Activated naive CD4-positive, alpha-beta T cell treated with Interleukin-2 at 50 U/mL for 16 hours (primary cell): ENCODE measurements around the gene SAMD4B.
"Not testable (repeated sequence)": the region's sequence is repeated elsewhere in the genome, so short reads cannot be mapped to it uniquely, and the experiment has no call there.

Source experiments
- DNase-seq: peaks from one replicate; pipeline ENCODE4 v3.0.0-alpha.2; 2020

Gene SAMD4B

DNA sequence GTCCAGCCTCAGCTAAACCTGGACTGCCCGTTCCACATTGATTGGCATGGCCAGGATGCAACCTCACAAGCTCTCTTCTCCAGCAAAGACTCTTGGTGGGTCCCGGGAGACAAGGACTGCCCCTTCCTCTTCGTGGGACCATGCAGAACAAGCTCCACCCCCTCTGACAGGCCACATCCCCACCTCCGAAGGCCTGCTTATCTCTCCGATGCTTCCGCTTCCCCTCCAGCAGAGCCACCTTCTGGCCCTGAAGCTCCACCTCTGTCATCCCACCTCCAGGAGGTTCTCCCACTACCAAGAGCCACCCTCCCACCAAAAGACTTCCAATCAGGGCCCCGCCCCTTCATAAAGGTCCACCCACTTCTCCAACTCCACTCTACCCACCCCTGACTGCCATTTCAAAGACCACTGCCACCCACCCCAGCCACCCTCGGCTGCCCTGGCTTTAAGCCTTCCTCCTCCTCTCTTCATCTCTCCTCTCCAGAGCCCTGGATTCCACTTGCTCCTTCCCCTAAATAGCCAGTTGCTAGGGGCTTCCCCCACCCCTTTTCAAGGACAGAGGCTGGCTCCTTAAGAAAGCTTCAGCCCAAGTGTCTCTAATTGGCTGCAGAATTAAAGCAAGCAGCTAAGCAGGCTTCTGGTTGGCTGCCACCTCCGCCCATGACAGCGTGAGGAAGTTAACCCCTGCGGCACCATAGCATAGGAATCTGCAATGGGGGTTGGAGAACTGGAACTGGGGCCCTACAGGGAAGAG, 31.5 kb upstream of the SAMD4B start:
- DNase-seq, result no peak

DNA sequence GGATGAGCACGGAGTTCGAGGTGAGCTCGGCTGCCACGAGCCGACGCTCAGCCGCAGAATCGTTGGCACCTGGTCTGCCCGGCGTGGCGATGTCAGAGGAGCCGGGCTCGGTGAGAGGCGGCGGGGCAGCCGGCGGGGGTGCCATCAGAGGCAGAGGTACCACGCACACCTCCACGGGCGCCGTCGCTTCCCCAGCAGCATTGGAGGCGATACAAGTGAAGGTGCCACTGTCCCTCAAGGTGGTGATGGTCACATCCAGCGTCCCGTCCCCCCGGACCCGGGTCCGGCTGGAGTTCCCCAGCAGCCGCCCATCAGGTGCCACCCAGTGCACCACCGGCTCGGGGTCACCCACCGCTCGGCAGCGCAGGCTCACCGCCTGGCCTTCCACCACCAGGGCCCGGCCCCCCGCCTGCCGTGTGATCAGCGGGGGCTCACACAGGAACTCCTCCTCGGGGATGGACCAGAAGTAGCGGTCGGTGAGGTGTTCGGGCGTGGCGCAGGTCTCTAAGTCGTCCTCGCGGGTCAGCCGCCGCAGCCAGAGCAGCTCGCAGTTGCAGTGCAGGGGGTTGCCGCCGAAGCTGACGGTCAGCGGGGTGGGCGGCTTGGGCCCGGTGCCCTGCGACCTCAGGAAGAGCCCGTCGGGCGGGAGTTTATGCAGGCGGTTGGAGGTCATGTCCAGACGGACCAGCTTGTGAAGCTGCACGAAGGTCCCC, 28.0 kb upstream of the SAMD4B start:
- DNase-seq, result no peak

DNA sequence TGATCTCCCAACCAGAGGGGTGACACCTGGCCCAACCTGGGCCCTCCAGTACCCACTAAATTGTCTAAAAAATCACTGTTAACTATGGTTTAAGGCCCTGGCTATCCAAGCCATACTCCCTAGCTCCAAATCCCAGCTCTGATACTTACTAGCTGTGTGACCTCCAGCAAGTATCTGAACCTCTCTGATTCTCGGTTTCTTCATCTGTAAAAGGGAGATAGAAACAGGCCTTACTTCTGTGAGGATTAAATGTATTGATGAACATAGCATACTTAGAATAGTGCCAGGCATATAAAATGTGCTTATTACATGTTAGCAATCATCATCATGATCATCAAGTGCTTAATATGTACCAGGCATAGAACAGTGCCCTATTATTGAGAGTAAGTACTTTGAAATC, 26.3 kb upstream of the SAMD4B start:
- no peak for DNase-seq

DNA sequence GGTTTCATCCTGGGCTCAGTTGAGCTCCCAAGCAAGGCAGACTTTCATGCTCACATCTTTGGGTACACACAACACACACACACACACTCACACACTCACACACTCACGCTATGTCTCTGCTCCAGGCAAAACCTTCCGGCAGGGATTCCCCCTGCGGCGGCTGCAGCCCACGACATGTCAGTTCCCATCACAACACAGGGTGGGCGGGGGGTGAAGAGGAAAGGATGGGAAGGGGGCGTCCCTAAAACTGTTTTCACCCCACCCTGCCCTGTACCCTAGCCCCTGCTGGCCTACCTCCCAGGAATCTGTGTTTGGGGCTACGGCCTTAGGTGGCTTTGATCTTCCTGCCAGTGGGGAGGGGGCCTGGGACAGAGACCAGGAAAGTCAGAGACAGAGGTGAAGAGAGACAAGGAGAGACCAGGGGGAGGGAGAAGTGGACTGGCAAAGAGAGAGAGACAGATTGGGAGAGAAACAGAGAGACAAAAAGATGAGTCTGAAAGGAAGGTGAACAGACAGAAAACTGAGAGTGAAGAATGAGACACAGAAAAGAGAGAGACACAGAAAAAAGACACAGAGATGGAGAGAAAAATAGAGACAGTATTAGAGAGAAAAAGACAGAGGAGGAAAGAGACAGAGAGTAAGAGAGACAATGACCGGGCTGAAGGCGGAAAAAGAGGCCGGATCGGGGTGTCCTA, 25.4 kb upstream of the SAMD4B start:
- DNase-seq, result no peak

DNA sequence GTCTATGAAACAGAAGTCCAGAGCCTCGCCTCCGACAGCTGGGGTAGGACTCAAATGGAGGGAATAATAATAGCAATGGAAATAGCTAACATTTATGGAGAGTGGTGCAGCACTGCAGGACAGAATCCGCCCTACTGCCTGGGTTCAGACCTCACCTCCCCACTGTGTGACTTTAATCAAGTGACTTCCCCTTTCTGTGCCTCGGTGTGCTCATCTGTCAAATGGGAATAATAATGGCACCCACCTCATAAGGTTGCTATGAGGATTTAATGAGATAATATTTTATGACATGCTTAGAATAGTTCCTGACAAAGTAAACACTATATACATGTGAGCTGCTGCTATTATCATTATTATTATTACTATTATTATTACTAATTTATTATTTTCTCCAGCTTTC, 24.7 kb upstream of the SAMD4B start:
- DNase-seq, result no peak

DNA sequence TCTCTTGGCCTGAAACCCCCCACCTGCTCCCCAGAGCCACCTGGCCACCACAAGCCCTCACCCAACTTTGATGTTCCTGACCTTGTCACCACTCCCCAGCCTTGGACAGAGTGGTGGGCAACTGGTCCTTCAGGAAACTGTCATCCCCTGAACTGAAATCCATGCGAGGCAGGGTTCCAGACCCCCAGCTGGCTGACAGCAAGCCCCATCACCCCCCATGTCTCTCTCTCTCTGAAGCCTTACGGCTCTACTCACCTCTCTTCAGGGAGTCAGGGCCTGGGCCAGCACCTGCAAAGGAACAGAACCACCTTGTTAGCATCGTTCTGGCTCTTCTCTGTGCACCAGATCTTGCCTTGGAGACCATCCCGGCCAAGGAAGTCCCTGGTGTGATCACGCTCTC, 24.1 kb upstream of the SAMD4B start:
- DNase-seq, result no peak

DNA sequence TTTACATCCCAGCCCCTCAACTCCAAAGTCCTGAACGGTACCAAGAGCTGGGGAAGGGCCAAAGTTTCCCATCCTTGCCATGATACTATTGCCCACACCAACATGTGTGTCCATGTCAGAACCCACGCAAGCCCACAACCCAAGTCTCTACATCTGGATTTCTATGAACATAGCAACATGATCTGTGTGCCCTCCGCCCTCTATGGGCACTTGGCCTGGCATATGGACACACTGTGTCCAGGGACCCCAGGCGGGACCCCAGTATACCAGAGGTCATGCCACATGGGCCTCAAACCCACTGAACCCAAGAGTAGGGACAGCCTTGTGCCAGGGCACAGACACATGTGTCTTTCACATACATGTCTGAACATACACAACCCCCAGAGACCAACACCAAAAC, 23.5 kb upstream of the SAMD4B start:
- no peak for DNase-seq

DNA sequence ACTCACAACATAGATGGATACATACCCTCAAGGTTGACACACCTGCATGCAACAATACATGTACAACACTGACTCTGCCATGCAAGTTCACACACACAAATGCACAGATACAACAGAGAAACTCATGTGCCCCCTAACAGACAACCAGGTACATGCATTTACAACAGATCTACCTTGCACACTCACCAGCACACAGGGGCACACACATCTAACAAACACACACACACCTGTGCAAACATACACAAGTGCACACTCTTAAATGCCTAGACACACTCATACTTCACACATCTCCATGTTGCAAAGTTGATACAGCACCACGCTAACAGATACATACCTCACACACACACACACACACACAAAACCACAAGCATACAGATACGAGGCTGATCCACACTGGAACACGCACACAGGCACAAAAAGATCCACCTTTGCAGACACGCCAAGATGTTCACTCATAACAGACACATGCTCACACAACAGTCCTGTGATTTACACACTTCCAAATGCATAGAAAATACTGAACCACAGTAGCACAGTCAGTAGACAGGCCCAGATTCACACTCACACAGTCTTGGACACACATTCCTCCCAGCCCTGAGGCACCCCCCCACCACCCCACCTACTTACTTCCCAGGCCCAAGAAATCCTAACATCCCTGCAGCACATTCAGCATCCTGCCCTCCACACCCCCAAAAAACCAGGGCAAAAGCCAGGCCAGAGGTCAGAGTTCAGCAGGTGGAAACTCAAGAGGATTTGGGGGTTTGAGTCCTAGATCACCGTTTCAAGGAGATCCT, 22.9 kb upstream of the SAMD4B start:
- no peak for DNase-seq

DNA sequence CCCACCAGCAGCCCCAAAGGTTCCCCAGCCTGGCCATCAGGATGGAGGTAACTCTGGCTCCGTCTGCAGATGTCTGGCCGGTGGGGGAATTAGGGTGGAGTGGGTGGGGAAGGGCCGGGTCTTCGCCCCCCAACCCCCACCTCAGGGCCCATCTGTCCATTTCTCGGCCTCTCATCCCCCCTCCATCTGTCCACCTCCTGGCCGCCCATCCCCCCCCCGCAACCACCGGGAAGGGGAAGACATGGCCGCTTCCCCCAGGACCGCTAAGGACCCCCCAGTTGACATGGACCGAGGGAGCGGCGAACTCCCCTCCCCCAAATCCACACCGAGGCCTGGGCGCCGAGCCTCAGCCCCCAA, 22.4 kb upstream of the SAMD4B start:
- DNase-seq, result no peak

DNA sequence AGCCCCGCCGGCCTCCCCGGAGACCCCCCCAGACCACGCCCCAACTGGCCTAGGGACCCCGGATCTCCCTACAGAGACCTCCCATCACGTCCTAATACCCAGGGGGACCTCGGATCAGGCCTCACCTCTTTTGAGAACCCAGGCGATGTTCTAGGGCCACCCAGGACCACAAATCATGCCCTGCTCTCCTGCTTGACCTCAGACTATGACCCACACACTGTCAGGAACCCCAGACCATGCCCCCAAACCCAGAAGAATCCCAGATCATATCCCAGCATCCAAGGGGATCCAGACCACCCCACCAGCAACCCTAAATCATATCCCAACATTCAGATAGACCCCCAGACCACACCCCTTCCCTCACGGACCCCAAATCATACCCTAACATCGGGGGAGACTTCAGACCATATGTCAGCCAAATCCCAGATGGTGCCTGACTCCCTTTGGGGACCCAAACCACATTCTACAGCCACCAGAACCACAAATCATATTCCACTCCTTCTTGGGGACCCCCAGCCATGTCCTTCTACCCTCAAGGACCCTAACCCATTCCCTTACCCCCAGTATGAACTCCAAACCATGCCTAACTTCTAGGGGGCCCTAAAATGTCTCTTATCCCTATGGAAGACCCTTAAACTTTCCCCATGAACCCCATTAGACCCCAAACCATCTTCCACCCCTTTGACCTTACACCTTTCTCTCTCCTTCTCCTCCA, 20.9 kb upstream of the SAMD4B start:
- no peak for DNase-seq

DNA sequence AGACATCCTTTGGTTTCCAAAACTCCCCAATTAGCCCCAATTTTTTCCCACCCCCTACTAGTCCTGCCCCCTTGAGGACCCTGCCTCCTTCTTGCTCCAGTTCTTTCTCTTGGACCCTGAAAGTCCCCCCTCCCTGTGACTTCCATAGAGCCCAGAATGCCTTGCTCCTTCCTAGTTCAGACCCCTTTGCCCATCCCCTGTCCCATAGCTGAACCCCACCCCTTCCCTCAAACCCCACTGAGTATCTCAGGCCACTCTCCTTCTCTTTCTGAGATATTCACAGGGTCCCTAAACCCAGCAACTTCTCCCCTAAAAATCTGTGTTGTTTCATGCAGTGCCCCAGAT, 20.4 kb upstream of the SAMD4B start:
- DNase-seq, result no peak

DNA sequence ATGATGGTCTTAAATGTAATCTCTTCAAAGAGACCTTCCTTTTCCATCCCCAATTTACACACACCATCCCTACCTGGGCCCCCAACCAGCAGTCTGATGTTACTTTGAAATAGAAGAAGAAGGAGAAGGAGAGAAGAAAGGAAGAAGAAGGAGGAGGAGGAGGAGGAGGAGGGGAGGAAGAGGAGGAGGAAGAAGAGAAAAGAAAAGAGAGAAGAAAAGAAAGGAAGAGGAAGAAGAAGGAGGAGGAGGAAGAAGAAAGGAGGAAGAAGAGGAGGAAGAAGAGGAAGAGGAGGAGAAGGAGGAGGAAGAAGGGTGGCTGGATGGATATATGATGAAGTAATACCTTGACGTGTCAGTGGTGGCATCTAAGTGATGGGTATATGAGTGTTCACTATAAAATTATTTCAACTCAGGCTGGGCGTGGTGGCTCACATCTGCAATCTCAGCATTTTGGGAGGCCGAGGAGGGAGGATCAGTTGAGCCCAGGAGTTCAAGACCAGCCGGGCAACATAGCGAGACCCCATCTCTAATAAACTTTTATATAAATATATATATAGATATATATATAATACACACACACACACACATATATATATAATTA, 17.9 kb upstream of the SAMD4B start:
- DNase-seq, result no peak

DNA sequence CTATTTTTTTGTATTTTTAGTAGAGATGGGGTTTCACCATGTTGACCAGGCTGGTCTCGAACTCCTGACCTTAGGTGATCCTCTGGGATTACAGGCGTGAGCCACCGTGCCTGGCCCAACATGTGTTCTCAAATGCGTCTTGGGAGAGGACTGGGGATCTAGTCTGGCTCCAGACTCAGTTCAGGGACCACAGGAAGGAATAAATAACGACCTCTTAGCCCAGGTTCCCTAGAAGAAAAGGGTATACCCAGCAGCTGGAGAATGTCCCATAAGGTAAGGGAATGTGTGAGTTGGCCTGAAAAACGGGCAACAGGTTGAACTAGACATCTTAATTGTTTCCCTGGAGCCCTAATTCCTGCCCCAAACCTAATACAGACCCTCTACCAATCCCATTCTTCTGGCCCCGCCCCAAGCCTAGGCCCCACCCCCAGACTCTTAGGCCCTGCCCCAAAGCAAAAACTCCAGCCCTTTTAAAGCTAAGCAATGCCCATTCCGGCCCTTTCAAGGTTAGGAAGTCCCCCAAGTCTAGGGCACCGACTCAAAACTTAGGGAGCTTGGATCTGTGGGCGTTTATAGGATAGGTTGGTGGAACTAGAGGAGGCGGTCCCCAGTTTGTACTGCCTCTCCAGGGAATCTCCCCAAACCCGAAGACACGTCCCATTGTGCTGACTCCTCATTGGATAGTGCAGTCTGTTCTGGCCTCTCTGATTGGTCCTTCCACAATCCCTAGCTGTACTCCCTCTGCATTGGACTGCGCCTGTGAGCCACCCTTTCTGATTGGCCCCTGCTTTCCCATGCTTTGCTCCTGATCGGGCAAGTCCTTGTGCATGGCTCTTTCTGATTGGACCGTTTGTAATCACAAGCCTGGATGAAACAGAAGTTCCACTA, 16.2 kb upstream of the SAMD4B start:
- no peak for DNase-seq

DNA sequence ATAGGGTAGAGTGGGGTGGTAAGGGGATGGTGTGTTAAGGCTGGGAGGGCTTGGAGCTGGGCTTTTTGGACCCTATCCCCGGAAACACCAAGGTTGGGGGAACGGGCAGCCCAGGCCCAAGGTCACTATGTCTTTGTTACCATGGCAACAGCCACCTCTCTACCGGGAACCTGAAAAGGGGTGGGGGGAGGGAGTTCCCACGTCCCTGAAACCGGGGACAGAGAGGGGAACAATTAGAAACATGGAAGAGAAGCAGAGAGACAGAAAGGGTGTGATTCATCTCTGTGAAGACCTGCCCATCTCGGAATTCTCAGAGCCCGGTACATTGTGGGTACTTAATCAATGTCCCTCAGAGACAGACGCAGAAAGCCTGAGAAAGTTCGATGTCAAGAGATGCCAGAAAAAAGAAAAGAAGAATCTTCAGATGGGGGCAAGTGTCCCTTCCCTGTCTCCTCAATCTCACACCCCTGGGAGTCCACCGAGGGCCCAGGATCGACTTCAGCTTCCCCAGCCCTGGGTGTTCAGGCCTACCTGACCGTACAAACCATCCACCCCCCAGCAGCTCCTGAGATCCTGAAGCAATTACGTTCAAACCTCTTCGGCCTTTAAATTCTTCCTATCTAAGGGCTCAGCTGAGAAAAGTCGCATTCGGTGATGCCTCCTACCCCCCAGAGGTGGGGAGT, 14.7 kb upstream of the SAMD4B start:
- DNase-seq, result no peak

DNA sequence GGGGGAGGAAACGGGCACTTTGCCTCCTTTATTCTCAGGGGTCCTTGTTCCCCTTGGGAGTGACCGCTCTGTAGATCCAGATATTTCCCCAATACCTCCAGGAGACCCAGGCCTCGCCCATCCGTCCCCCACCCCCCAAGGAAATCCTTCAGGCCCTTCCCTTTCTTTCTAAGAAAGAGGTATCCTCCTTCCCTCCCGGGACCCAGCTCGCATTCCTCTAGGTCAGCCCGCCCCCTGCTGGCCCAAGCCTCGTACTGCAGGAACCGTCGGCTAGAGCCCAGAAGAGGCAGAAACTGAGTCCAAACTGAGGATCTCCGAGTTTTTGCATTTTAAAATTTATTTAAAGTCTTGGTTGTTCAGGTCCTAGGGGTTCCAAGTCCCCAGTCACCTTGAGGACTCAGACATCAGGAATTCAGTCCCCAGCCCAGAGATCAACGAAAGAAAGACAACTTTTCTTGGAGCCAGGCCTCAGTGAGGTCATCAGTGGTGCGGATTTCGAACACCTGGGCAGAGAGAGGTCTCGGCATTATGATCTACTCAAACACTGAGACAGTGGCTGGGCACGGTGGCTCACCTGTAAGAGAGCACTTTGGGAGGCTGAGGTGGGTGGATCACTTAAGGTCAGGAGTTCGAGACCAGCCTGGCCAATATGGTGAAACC, 14.0 kb upstream of the SAMD4B start:
- DNase-seq, result peak; percentile 85

DNA sequence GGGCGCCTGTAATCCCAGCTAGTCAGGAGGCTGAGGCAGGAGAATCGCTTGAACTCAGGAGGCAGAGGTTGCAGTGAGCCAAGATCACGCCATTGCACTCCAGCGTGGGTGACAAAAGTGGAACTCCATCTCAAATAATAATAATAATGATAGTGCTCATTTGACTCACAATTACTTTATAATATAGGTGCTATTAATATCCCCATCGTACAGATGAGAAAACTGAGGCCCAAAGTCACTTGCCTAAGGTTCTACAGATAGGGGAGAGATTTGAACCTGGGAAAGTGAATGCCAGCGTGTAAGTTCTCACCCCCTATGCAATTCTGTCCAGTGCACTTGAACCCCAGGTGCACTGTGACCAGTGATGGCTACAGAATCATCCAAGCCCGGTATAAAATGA, 12.3 kb upstream of the SAMD4B start:
- DNase-seq, result no peak

DNA sequence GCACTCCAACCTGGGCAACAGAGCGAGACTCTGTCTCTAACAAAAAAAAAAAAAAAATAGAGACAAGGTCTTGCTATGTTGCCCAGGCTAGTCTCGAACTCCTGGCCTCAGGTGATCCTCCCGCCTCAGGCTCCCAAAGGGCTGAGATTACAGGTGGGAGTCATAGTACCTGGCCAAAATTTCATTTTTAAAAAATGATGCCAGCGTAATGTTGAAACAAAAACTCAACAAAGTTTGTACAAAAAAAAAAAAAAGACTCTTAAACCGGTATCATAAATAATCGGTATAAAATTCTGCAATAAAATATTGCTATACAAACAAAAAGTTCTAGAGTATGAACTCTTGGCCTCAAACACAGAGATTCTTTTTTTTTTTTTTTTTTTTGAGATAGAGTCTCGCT, 9.9 kb upstream of the SAMD4B start:
- DNase-seq, result no peak

DNA sequence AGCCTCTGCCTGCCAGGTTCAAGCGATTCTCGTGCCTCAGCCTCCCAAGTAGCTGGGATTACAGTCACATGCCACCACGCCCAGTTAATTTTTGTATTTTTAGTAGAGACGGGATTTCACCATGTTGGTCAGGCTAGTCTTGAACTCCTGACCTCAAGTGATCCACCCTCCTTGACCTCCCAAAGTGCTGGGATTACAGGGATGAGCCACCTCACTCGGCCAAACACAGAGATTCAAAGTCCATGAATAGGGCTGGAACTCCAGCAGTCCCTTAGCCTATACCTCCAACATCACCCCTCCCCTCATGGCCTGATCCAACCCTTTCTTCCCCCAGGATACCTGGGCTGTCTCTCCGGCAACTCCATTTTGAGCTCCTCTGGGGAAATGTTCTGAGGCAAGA, 9.5 kb upstream of the SAMD4B start:
- DNase-seq, result not testable (repeated sequence)

DNA sequence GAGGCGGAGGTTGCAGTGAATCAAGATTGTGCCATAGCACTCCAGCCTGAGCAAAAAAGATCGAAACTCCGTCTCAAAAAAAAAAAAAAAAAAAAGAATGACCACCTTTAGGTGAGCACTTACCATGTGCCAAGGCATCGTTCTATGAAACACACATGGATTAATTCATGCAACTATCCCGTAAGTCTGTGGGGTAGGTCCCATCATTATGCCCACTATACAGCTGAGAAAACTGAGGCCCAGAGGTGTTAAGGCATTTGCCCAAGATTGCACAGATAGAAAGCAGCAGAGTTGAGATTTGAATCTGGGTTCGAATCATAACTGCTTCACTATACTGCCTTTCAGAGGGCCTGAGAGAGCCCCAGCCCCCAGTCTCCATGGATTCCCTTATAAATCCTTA, 8.7 kb upstream of the SAMD4B start:
- DNase-seq, result no peak

DNA sequence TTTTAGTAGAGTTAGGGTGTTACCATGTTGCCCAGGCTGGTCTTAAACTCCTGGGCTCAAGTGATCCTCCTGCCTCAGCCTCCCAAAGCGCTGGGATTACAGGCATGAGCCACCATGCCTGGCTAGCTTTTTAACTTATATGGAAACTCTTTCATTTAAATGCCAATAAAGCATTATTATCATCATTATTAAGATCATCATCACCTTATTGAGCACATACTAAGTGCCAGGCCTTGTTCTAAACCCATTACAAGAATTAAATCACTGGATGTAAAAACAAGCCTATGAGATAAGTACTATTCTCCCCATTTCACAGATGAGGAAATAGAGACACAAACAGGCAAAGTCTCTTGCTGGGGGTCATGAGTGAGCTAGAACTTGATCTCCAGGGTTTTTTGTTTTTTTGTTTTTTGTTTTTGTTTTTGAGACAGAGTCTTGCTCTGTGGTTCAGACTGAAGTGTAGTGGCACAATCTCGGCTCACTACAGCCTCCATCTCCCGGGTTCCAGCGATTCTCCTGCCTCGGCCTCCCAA, 7.7 kb upstream of the SAMD4B start:
- no peak for DNase-seq
